HG03469 (cell line): ENCODE data around the gene HIGD2A.

Experiments
- ATAC-seq: cut with Tn5 transposase; IDR thresholded peaks from one replicate; pipeline ENCODE4 v1.9.1; 2021; ENCODE audit warnings: mild to moderate bottlenecking, moderate library complexity, moderate number of reproducible peaks; ENCODE audit not compliant: unreplicated experiment

The HIGD2A gene, protein sequence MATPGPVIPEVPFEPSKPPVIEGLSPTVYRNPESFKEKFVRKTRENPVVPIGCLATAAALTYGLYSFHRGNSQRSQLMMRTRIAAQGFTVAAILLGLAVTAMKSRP

DNA sequence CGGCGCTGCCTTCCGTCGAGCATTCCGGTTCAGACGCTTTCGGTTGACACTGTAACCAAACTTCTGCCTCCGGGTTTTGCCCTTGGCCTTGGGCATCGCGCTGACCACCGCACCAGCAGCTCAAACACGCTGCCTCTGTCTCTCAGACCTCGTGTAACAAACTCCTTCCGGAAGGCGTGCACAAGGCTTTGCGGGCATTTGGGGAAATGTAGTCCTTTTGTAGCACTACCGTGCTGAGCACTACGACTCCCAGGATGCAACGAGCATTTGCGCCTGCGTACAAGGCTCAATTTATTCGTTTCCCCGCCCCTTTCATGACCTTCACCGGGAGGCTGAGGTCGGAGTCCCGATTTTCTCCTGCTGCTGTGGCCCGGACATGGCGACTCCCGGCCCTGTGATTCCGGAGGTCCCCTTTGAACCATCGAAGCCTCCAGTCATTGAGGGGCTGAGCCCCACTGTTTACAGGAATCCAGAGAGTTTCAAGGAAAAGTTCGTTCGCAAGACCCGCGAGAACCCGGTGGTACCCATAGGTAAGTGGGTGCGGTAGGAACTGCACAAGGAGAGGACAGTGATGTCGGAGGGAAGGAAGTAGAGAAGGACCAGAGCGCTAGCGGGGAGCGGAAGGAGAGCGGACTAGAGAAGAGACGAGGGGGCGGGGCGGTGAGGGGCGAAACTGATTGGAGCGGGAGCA is at the start of gene HIGD2A, which contains the start of gene NOP16:
TSS of gene HIGD2A (plus strand) at position 308 of the 691 bp plus-strand sequence. CDS start at position 377, 69 bp downstream.
TSS of gene NOP16 (minus strand) at position 155 of the 691 bp plus-strand sequence. CDS start at position 96, 59 bp downstream.
- peak; percentile 72 for ATAC-seq

DNA sequence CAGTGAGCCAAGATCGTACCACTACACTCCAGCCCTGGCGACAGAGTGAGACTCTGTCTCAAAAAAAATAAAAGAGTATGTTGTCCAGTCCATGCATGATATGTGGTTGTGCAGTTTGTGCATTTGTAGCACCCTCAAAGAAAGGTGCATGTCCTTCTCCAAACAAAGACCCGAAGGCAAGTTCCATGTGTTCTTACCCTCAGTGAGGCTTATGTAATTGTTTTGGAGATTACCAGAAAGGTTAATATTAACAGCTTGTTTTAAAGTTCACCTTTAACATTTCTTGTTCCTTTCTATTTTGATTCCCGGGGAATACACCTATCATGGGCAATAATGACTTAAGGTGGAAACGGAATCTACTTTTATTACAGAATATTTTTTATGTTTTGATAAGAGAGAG is 49.2 kb upstream of the HIGD2A start:
- ATAC-seq: no peak

DNA sequence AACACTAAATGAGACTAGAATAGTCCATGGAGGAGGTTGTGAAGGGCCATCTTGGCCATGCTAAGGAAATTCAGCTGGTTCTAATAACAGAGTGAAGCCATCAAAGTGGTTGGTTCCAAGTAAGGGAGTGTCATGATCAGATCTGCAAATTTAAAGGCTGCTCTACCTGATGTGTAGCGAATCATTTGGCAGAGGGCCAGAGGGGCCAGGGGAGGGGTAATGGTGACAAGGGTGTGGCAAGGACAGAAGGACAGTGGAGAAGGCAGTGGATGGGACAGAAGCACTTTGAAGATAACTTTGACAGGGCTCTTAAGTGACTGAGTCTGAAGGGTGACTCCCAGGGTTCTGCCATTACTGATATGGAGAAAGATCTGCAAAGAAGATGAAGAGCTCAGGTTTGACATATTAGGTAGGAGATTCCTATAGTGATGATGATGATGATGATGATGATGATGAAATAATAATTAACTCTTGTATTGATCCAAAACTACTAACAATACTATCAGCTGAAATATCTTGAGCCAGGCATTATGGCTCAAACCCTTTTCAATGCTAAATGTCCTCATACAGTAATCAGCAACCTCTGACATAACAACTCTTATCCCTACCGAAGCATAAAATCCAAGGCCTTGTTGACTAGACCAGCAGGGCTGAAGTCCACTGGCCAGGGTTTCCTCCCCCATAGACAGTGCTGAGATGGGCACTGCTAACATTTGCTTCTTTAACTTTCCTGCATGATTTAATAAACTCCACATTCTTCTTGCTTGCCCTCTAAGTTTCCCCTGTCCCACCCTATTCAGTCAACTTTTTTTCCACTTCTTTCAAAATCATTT is 47.0 kb upstream of the HIGD2A start:
- ATAC-seq: no peak

DNA sequence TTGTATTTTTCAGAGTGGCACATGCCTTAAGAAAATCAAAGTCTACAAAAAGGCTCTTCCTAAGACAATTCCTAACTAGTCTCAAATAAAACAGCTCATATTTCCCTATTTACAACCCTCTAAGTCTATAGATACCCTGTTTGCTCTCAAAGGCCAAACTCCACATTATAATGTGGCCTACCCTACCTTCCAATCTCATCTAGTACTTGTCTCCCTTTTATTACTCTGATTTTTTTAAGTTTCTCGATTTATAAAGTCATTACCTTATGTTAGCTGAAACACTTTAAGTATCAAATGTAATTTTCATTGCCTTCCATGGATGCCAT is 46.4 kb upstream of the HIGD2A start:
- no peak for ATAC-seq

DNA sequence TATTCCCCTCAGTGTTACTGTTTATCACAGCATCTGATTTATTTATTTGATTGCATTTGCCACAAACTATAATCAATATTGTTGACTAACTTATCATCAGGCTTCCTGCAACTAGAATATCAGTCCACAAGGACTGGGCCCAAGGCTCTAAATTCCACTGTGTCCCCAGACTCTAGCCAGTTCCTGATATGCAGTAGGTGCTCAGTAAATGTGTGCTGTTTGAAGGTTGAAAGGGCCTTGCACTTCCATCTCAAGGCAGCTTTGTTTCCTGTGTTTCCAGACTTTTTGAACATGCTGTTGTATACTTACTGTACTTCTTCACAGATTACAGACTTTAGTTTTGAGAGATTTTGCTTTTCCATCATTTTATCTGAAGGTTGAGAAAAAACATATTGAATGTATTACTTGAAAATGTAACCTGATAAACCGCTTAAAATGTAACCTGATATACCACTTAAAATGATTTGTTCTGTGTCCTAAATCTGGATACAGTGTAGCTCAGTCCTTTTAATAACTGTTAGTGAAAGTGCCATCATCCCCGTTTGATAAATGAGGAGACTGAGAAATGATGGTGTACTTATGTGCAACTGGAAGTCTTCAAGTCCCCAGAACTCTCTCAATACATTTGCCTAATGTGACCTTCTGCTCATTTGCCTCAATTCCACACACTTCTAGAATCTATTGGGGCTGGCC is 45.6 kb upstream of the HIGD2A start:
- no peak for ATAC-seq

DNA sequence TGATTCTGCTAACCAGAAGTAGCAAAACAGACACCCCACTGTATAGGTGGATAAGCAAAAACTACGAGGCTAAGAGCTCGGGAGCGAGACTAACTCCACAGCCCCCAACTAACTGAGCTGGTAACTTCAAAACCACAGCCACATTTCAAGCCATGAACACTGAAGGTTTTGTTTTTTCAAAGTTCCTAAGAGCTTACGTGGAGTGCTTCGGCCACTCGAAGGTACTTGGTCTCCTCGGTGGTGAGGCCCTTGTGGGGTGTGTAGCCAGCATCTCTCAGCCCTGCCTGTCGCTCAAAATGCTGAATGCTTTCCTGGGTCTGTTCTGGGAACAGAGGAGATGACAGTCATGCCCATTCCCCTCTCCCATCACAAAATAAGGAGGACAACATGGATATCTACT is 38.1 kb upstream of the HIGD2A start:
- ATAC-seq: no peak

DNA sequence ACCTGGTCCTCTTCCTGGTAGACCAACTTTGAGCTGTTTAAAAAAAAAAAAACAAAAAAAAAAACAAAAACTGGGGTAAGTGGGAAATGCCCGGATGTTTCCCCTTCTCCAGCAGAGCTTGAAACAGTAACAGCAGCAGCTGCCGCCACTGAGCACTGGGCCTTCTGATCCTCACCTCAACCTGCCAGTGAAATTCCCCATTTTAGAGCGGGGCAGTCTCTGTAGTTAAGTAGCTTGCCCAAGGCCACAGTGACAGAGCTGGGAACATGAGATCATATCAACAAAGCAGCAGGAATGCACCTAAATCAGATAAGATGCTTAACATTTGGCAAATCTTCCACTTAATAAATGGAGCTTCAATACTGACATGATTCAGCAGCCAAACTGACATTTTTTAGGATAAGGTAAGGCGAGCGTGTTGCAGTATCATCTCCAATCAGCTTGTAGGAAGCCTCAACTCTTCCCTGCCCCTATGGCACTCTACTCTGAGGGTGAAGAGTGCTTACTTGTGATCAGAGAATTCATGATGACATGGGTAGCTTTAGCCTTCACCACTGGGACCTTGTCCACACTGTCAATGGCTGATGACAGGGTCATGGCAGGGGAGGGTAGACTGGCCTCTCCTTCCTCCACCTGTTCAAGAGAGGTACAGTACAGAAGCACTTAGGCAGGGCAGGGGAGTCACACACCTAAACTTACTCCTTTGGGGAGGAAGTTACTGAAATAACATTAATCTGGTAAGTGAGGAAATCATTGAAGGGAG is 36.3 kb upstream of the HIGD2A start:
- ATAC-seq: no peak

DNA sequence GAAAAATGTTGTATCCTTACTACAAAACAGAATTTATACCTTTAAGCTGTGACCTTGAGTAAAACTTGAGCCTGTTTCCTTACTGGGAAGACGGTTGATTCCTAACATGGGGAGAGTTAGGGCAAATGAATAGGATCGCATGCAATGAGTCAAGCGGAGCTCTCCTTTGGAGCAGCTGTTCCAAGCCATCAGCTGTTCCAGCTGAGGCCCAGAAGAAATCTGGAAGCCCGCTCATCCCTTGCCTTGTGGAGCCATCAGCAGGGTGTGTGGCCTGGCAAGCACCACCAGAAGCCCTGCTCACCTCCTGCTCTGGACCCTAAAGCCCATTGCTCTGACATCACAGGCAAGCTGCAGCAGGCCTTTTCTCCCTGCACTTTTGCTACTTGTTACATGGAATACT is 35.0 kb upstream of the HIGD2A start:
- no peak for ATAC-seq

DNA sequence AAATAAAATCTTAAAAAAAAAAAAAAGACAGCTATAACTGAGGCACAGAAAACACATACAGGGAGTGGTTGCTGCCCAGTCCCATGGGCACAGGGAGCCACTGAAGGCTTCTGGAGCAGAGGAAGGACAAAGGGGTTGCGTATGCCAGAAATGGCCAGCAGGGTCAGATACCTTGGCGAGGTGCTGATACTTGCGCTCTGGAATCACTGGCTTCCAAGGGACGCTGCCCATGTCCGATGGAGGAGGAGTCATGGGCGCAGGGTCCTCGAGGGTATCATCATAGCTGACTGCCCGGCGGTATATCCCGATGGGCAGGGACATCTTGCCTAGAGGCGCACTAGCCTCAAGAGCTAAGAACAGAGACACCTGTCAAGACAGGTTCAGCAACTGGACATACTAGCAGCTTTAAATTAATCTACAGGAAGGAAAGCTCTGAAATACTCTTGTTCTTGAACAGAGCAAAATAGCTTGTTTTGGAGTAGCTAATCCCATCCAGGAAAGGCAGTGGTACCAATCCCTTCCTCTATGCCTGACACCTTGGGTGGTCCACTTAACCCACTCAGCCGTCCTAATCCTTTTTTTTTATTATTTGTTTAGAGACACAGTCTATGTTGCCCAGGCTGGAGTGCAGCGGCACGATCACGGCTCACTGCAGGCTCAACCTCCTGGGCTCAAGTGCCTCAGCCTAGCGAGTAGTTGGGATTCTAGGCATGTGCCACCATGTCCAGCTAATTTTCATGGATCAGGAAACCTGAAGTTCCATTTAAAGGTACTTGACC is 33.0 kb upstream of the HIGD2A start:
- ATAC-seq: no peak

DNA sequence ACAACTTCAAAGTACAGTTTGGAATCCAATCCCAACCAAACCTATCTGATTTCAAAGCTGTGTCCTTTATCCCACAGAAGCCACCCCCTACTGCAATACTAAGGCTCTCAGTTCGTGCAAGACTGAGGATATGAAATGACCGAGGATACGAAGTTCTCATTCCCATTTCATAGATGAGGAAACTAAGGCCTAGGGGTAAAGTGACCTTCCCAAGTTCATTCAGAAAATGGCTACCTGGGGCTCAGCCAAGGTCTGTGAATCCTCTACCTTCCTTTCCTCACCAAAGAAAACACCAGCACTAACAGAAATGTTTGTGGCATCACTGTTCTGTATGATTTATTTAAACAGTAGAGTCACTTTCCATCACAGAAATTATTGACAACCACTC is 32.4 kb upstream of the HIGD2A start:
- no peak for ATAC-seq

DNA sequence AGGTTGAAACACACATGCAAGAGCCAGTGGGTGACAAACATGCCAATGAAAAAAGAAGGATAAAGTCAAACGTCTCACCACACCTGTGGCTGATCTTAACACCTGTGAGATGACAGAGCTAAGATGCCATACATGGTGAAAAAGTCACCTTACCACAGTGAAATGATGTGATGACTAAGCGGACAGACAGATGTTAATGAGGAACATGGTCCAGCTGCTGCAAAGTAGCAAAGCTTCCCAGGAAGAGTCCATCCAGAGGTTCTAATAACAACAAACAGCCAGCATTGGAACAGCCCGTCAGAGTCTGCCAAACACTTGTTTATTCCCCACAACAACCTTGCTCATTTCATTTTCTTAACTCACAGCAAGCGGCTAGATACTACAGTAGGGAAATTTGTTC is 28.9 kb upstream of the HIGD2A start:
- ATAC-seq: no peak

DNA sequence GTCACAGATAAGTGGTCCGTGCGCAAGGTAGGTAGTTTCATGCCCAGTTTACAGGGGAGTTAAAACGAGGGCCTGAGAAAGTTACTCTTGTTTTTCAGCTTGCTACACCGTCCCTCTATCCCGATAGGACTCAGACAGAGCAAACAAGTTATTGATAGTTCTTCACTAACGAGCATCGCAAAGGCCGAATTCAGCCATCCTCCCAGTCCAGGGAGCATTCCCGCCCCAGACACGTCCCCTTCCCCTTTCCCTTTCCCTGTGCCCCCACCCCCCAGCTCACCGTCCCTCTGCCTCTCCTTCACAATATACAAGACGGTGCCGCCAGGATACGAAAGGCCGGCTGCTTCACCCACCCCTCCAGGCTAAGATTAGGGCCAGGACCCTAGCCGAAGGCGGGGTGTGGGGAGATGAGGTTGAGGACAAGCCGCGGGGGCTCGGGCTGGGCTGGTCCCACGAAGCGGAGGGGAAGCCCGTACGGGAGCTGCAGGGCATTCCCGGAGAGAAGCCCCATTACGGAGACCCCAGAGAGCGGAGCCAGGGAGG is 27.6 kb upstream of the HIGD2A start:
- no peak for ATAC-seq

DNA sequence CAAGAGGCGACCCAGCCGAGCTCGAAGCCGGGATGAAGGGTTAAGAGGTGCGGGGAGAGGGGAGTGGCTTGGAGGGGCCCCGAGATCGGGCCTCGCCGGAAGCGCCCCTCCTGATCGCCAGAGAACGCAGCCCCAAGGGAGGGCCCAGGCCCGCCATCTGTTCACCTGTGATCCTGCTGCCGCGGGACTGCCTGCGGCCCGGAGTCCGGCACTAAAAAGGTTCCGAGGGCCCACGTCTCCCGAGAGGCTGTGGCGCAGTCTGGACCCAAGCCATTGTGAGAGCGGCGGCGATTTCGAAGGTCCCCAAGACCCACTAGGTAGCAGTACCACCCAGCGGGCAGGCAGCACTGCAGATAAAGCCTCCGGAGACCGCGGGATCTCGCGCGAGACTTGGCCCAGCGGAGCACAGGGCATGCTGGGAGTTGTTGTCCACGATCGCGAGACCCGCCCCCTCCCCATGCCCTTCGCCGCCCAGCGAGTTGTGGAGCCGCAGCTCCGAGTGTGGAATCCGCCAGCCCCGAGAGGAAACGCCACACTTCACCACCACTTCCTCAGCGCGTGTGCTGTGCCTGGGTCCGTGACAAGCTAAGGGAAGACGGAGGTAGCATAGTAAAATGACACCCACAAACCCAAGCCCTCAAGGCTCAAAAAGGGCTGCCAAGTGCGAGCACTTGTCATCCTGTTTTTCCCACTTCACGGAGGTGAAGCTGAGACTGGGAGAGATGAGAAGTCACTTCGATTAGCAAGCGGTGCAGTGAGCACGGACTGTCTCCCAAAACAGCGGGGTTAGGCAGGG is 26.9 kb upstream of the HIGD2A start, which contains the start of gene KIAA1191:
TSS of gene KIAA1191 (minus strand) at position 328 of the 796 bp plus-strand sequence. CDS start 2,256 bp downstream, outside the sequence.
- ATAC-seq: peak; percentile 79

DNA sequence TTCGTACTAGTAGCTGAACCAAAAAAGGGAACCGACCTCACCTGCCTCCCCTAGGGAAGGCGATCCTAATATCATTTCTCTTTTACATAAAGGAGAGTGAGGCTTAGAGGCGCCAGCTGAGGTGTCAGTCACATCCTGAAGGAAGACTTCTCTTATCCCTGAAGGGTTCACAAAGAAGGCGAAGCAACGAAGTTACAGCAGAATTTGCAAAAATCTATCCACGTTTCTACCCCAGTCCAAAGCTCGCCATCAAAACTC is 26.4 kb upstream of the HIGD2A start:
- ATAC-seq: peak; percentile 14

DNA sequence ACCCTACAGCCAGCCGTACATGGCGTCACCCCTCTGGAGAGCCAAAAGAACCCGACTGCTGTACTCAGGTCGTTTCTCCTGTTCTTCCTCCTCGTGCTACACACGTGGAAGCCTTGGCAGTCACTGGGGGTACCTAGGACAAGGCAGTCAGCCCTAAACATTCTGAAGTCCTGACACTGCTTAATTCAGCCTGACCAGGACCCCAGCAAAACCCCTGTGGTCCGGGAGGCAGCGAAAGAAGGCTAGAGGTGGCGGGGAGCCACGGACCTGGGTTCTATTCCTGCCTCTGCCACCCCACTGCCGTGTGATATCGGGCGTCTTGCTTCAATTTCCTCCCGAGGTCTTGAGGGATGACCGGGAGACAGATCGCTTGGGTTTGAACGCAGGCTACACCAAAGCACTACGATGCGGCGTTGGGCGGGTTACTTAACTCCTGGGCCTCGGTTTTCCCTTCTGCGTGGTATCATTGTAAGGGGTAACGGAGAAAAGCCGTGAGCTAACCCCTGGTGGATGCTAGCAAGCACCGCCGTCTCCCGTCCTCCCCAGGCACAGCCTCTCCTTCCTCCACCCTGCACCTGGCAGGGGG is 23.7 kb upstream of the HIGD2A start:
- ATAC-seq: no peak

DNA sequence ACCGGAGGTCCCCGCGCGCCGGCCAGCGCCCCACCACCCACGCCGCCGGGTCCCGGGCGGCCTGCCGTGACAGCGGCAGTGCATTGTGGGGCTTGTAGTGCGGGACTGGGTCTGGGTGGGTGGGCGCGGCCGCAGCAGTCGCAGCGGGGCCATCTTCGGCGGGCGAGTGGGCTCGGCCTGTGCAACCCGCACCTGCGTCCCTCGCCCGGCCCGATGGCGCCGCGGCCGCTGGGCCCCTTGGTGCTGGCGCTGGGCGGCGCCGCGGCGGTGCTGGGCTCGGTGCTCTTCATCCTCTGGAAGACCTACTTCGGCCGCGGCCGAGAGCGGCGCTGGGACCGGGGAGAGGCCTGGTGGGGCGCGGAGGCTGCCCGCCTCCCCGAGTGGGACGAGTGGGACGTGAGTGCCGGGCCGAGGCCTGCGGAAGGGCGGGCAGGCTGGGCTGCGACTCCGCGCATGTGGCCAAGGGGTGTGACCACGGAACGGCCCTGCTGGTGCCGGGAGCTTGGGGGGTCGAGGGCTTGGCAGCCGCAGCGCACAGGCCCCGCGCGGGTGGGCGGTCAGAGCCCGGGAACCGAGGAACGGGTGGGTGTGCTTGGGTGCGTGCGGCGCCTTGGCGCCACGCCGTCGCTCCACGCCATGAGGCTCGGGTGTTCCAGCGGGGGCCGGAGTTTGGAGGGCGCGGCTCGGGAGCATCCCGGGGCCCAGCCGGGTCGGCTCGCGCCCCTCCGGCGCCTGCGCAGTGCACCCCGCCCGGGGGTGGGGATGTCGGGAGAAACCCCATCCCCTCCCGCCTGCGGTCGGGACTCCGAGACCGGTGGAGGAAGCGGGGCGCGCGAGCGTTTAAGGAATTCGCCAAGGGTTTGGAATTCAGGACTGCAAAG is 23.0 kb upstream of the HIGD2A start, which contains the start of gene ARL10:
TSS of gene ARL10 (plus strand) at position 137 of the 881 bp plus-strand sequence. CDS start at position 214, 77 bp downstream.
- ATAC-seq: no peak

DNA sequence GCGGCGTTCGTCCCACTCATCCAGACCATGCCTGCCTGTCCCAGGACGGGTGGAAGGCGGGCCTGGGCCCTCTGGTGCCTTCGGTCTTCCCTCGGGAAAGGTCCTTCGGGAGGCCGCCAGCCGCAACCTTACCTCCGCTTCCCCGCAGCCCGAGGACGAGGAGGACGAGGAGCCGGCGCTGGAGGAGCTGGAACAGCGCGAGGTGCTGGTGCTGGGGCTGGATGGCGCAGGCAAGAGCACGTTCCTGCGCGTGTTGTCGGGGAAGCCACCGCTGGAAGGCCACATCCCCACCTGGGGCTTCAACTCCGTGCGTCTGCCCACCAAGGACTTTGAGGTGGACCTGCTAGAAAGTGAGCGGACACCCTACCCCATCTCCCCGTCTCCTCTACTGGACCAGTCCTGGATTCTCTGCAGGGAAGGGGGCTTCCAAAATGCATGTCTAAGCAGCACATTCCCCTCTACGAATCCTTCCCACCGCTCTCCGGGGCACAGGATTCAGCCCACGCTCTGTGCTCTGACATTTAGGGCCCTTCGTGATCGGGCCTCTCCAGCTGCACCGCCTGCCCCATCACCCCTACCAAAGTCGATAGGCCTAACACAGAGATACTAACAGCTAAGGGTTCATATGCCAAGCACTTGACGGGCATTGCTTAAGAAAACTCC is 22.2 kb upstream of the HIGD2A start:
- no peak for ATAC-seq
